A673 (cell line): ENCODE data around the gene FEM1C.

Experiments used
- EZH2 ChIP-seq: fragments of 200-600 bp; sonication (generic); IDR thresholded peaks from 2 replicates; pipeline ENCODE4 v1.6.1; 2017; ENCODE audit warnings: borderline replicate concordance, low read depth, mild to moderate bottlenecking, mixed read lengths, antibody characterized with exemption, low read length; ENCODE audit not compliant: poor library complexity, severe bottlenecking
- TF ChIP-seq, protein P1 (sequence below): fragments of 300-800, 200-600 bp; sonication (generic); conservative IDR thresholded peaks from 2 replicates; pipeline ENCODE4 v1.5.1; 2017; ENCODE audit warnings: low read depth, mild to moderate bottlenecking, antibody characterized with exemption, low read length, moderate library complexity, mixed read lengths

DNA sequence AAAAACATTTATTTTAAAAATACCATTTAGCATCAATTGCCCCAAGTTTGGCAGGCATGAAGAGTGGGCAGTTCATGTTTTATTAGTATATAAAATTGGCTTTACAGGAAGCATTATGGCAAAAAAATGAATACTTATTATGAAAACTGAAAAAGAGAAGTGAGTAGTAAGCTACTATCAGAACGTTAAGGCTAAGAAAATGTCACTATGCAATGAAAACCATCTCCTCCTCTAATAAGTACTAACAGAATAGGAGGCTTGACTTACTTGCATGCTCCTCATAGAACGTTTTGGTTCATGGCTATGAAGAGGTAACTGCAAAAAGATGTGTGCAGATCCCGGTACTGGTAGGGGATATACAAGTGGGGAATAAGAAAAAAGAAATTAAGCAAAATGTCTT lies 34.1 kb upstream of the FEM1C start:
- TF ChIP-seq, protein P1, sequence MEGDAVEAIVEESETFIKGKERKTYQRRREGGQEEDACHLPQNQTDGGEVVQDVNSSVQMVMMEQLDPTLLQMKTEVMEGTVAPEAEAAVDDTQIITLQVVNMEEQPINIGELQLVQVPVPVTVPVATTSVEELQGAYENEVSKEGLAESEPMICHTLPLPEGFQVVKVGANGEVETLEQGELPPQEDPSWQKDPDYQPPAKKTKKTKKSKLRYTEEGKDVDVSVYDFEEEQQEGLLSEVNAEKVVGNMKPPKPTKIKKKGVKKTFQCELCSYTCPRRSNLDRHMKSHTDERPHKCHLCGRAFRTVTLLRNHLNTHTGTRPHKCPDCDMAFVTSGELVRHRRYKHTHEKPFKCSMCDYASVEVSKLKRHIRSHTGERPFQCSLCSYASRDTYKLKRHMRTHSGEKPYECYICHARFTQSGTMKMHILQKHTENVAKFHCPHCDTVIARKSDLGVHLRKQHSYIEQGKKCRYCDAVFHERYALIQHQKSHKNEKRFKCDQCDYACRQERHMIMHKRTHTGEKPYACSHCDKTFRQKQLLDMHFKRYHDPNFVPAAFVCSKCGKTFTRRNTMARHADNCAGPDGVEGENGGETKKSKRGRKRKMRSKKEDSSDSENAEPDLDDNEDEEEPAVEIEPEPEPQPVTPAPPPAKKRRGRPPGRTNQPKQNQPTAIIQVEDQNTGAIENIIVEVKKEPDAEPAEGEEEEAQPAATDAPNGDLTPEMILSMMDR: no peak
- no peak for TF ChIP-seq EZH2
